Activated CD4-positive, alpha-beta T cell treated with anti-CD3 and anti-CD28 coated beads, Interleukin-2, amount 50 U/mL, for 4 hours (primary cell): ENCODE results near the gene NRTN.
"Not testable (repeated sequence)": the region's sequence is repeated elsewhere in the genome, so short reads cannot be mapped to it uniquely, and the experiment has no call there.

Experiments used
- DNase-seq, 2 experiments: peaks; one replicate each; pipeline ENCODE4 v3.0.0-alpha.2; 2020

NRTN gene

DNA sequence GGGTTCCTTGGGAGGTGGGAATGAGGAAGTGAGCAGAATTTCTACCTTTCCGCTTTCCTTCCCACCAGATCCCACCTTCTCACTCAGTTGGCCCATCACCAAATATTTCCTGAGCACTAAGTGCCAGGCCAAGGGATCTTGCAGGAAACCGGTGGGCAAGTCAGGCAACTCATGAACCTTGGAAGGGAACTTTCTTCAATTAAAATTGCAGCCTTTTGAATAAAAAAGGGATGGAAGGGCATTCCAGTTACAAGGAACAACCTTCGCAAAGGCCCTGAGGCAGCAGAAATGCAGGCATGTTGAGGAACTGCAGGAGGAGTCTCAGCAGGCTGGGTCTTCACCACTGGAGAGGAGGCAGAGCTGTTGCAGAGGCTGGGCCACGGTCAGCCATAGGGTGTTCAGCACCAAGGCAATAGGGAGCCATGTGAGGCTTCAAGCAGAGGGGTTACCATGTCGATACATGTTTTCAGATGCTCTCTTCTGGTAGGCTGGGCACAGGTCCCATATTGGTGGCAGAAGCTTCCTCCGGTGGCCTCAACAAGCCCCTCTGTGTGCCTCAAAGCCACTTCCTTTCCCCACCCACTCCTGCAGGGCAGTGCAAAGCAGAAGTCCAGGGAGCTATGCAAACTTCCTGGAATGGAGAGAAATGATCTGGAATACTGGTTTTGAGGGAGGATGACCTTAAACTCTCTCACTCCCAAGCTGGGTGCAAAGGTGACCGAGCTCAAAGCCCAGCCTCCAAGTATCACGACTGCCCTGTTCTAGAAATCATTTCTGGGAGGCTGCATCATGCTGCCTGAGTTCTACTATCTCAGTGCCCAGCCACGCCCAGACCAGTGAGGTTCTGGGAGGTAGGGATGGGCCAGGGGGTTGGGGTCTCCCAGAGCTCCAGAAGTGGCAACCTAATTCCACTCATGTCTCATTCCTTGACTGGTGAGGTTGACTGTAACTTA, 34.5 kb downstream of the NRTN start, which contains the start of gene FUT6:
FUT6 (minus strand) TSS at position 638 of the 953 bp plus-strand sequence. CDS start 7,135 bp downstream, outside the sequence.
- no peak for DNase-seq

DNA sequence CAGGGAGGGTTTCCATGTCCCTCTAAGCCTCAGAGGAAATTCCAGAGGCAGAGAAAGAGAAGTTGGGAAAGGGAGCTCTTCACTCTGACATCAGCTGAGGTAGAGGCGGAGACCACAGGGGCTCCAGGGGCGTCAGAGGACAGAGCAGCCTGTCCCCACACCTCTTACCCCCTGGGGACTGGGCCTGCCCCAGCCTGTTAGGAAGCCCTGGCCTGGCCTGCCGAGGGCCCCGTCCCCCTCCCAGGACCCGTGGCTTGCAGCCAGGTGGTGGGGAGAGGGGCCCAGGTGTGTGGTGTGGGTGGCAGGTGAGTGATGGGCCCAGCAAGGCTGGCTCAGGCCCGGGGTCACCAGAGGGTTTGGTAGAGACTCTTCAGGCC, 36.9 kb downstream of the NRTN start:
- not testable (repeated sequence) for DNase-seq

DNA sequence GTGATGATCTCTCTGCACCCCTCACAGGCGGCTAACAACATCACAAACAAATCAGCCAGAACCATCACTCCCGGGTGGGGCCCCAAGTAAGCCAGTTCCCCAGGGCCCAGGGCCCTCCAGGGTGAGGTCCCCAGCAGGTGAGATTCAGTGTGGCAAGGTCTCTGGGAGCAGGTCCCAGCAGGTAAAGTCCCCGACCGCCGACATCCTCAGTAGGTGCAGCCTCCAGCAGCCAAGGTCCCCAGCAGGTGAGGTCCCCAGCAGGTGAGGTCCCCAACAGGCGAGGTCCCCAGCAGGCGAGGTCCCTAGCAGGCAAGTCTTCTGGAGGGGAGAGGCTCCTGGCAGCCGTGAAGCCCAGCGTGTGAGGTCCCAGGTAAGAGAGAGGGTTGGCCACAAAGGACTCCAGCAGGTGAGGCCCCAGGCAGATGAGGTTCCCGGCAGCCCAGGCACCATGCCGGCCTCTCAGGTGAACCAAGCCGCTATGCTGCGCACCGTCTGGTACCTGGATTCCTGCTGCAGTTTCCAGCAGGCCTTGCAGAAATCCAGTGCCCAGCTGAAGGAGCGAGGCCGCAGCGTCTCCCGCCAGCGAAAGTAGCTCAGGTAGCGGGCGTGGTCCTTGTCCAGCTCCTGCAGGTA, 38.5 kb downstream of the NRTN start:
- DNase-seq: no peak

- DNase-seq: no peak
These were observed 39.9 kb downstream of the NRTN start for GRCh38 chr19:5844456-5845433.

GRCh38 chr19:5847846-5848245, 43.0 kb downstream of the NRTN start:
- not testable (repeated sequence) for DNase-seq

DNA sequence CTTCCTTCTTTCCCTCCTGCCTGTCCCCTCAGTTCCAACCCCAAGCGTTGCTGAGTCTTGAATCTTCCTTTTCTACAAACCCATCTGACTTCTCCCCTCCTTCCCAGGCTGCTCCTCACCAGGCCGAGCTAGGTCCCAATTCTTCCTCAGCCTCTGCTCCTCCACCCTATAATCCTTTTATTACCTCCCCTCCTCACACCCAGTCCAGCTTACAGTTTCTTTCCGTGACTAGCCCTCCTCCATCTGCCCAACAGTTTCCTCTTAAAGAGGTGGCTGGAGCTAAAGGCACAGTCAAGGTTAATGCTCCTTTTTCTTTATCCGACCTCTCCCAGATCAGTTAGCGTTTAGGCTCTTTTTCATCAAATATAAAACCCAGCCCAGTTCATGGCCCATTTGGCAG, 43.8 kb downstream of the NRTN start:
- not testable (repeated sequence) for DNase-seq

GRCh38 chr19:5850189-5850588, 45.3 kb downstream of the NRTN start:
- no peak for DNase-seq

- no peak for DNase-seq
These were observed 46.0 kb downstream of the NRTN start for GRCh38 chr19:5850743-5851293.

- DNase-seq: no peak
These were observed 46.4 kb downstream of the NRTN start, which contains the start of gene FUT3 for GRCh38 chr19:5851302-5851701. TSS of gene FUT3 (minus strand) at chr19:5851449.

GRCh38 chr19:5854121-5854520, 49.3 kb downstream of the NRTN start:
- DNase-seq: not testable (repeated sequence)

GRCh38 chr19:5855151-5855550, 50.3 kb downstream of the NRTN start:
- DNase-seq: not testable (repeated sequence)

GRCh38 chr19:5857203-5858081, 52.6 kb downstream of the NRTN start:
- no peak for DNase-seq

DNA sequence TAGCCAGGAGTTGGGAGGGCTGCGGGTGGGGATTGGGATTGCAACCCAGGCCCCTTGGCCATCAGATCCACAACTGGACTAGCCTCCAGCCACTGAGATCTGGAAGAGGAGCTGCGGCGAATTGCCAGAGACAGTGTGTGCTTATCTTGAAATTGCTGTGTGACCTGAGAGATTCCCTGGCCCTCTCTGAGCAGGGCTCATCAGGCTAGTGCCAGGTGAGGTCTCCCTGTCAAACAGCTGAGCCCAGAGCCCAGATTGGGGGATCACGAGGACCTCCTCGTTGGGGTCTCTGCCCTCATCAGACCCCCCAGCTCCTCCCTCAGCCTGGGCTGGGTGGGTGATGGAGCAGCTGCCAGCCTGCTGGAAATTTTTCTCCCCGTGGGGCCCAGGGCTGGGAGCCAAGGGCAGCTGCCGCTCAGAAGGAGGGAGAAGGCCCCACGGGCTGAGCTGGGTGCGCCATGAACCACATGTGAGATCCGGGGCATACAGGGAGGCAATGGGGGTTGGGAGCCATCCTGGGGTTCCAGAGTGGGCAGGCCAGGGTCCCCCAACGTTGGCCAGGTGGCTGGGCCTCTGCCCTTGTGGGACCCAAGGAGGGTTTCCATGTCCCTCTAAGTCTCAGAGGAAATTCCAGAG, 58.3 kb downstream of the NRTN start:
- no peak for DNase-seq

DNA sequence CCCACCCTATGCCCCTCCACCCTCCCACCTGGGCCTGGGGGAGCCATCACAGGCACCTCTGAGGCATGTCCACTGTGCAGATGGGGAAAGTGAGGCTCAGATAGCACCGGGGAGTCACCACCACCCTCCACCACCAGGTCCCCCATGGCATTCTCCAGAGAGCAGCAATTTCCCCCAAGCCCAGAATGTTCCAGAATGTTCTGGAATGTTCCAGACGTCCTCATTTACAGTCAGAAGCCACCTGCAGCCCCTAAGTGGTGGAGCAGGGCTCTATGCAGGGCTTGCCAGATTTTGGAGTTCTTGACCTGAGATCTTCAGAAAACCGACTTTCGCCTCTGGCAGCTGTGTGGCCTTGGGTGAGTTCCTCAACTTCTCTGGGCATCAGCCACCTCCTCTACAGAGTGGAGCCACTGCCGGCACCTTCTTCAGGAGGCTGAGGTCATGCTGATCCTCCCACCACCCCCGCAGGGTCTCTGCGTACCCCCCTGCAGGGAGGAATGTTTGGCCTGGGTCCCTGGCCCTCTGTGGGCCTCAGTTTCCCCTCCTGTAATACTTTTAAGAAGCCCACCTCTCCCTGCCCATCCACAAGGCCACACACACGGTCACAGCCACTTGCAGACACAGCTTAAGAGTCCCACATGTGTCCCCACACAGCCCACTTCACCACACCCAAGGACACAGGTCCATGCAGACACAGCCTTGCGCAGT, 59.3 kb downstream of the NRTN start:
- DNase-seq: no peak

- no peak for DNase-seq
These were observed 60.0 kb downstream of the NRTN start for GRCh38 chr19:5864725-5865486.

- DNase-seq: no peak
These were observed 60.9 kb downstream of the NRTN start for GRCh38 chr19:5865772-5866171.

- DNase-seq: no peak
These were observed 62.6 kb downstream of the NRTN start for GRCh38 chr19:5867201-5868136.

DNA sequence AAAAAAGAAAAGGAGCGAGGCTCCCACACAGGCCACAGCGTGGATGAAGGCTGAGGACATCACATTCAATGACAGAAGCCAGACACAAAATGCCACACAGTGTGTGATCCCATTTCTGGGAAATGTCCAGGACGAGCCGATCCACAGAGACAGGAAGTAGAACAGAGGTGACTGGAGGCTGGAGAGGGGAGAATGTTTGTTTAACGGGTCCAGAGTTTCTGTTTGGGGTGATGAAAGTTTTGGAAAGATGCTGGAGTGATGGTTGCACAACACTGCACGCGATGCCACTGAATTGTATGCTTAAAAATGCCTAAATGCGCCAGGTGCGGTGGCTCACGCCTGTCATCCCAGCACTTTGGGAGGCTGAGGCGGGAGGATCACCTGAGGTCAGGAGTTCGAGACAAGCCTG, 66.1 kb downstream of the NRTN start:
- DNase-seq: no peak
